ENCODE data around the gene TP73. TPM values are rescaled to one million over a fixed set of nuclear protein-coding genes. Genes with fewer than 3 reads are reported as not detected.

Gene TP73
- polyA plus RNA-seq (2013, experiment 1 of 2; ENCODE audit: insufficient read length) = 0.04 TPM
- polyA plus RNA-seq (2013, experiment 2 of 2; ENCODE audit: insufficient read length) = not detected

DNA sequence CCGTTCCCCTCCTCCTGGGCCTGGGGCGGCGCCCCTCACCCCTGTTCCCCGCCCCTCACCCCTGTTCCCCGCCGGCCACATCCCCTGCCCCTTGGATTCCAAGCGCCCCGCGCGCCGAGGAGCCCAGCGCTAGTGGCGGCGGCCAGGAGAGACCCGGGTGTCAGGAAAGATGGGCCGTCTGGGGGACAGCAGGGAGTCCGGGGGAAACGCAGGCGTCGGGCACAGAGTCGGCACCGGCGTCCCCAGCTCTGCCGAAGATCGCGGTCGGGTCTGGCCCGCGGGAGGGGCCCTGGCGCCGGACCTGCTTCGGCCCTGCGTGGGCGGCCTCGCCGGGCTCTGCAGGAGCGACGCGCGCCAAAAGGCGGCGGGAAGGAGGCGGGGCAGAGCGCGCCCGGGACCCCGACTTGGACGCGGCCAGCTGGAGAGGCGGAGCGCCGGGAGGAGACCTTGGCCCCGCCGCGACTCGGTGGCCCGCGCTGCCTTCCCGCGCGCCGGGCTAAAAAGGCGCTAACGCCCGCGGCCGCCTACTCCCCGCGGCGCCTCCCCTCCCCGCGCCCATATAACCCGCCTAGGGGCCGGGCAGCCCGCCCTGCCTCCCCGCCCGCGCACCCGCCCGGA lies at the start of gene TP73:
Gene TP73 (plus strand): TSS at position 587 of the 618 bp plus-strand sequence. CDS start 29,850 bp downstream, outside the sequence.
- DNase-seq = no peak

DNA sequence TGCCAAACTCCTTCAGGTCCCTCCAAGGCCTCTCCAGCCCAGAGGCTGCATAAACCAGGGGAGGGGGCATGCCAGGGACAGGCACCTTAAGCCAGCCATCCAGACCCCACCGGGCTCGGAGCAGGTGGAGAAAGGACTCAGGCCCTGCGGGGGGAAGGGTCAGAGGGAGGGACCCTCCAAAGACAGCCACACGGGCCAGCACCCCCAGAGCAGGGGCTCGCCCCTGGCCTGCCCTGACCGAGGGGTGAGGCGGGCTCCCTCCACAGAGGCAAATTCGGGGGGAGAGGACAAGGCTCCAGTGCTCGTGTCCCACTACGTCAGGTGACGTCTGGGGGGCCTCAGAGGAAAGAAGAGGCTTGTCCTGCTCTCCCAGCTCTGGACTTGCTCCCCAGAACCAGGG lies 49.2 kb upstream of the TP73 start:
- DNase-seq = no peak

DNA sequence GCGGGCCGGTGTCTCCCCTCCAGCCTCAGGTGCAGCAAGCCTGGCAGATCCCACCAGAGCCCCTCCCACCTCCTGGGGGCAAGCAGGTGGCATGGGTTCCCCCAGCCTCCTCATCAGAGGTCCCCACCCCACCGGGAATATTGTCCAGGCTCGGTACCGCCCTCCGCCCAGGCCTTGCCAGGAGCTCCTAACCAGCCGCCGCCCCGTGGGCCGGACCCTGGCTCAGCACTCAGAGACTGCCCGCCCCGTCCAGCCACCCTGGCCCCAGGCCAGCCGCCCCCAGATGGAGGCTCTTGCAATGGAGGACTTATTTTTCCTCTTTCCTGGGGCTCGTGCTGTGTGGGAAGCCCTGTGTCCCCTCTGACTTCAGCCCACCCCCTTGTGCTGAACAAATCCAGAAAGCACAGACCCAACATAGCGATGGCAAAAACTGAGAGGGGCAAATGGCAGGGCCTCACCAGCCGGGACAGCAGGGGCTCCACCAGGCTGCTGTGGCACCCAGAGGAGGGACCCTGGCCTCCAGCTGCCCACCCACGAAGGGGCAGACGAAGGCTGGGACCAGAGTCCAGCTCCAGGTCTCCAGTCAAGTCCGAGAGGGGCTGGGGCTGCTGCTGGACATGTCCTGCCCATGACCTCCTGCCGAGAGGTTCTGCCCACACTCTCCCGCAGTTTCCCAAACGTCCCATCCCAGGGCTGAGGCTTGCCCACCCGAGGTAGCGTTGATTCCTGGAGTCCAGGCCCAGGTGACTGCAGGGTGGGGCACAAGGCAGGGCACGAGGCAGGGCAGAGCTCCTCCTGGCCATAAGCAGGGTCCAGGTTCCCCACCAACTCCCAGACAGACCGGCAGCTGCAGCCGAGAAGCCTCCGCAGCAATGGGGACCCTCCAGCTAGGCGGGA lies 48.5 kb upstream of the TP73 start:
- no peak for DNase-seq

DNA sequence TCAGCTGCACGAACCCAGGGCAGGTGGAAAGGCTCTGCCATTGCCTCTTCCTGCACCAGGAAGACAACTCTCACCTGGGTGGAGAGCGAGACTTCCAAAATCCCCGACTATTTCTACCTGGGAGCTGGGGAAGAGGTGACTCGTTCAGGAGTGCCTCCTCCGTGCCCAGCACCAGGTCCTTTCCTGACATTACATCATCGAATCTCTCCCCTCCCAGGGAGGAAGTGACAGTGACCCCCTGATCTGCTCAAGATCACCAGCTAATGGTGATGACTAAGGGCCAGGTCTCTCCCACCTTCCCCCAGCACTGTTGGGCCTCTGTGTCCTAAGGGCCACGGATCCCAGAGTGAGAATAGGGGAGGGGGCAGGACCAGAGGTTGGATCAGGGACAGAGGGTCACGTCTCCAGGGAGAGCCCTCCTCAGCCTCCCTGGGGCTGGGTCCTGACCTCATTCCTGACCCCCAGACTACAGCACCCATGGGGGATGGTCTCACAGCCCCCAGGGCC lies 47.8 kb upstream of the TP73 start:
- DNase-seq = no peak

DNA sequence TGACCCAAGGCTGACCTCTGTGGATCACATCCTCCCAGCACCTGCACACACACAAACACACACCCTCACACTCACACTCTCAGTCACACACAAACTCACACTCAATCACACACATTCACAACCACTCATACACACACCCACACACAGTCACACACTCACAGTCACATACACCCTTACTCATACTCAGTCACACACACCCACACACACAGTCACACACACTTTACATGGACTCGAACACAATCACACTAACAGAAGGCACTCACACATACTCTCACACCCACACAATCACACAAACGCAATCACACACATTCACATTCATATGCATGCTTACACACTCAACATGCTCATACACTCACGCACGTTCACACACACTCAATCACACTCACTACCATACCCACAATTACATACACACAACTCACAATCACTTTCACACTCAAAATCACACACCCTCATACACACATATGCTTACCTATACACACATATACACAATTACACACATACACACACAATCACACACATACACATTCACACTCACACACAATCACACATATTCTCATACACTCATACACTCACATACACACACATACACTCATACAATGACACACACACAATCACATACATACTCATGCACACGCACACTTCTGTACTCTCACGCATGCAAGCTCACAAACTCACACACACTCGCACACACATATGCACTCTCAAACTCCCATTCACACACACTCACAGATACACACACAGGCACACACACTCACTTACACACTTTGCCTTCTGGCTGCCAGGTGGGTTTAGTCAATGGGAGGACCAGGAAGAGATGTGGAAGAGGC lies 47.1 kb upstream of the TP73 start:
- DNase-seq = no peak

DNA sequence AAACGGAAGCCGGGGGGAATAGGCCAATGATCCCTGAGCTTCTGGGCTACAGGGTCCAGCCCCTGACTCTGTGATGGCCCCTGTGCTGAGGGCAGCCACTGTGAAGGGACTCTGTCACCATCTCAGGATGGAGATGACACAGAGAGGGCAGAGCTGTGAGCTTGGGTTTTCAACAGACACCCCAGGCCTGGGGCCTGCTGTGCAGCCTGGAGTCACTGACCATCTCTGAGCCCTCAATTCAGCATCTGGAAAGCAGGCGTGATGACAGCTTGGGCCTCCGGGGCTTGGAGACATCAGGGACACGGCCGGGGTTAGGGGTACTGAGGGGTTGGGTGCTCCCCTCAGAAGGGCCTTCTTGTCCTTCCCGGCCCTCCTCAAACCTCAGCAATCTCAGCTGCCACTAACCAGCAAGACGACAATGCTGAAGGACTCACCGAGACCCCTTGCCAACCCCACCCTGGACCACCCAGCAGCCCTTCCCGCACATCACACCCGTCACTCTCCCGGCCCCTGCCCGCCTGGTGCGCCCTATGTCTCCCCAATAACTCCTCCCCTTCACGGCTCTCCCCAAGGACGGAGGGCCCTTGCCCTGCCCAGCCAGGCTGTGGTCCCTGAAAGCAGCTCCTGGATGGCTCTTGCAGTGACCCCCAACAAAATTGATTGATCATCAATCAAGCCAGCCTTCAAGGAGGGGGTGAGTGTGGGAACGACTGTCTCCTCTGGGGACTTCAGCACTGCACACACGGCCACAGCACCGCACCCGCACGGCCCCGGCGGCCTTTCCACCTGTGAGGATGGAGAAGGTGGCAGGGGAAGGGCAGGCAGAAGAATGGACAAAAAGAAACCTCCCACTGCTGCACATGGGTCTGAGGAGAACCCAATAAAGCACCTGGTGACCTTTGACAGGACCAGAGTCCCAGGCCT lies 45.3 kb upstream of the TP73 start:
- no peak for DNase-seq

DNA sequence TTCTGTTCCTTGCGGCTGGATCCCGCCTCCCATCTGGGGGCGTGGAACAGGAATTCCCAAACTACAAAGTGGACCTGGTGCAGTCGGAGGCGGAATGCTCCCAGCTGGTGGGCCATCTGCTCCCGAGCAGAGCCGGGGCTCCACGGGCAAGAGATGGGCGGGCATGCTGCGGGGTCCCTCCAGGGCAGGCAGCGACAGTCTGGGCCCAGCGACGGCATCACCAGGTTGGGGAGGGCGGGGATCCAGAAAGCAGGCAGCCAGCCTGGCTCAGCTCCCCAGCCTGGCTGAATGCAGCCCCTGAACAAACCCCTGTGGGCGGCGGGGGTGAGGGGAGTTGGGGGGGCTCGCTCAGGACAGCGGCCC lies 44.6 kb upstream of the TP73 start:
- DNase-seq = no peak

DNA sequence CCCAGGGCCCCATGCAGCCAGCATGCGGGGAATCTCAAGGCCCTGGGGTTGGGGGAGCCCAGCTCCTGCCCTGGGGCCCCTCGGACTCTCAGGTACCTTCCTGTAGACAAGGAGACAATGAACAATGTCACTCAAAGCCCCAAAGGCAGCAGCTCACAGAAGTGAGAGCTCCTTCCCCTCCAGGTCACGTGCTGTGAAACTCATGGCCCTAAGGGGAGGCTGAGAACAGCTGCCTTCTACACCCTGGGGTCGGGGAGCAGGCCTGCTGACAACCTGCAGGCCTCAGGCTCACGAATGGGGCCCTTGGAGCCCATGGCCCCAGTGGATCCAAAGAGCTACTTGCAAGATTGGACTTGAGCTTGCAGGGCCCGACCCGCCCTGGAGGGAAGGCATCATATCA lies 44.2 kb upstream of the TP73 start:
- DNase-seq = no peak

DNA sequence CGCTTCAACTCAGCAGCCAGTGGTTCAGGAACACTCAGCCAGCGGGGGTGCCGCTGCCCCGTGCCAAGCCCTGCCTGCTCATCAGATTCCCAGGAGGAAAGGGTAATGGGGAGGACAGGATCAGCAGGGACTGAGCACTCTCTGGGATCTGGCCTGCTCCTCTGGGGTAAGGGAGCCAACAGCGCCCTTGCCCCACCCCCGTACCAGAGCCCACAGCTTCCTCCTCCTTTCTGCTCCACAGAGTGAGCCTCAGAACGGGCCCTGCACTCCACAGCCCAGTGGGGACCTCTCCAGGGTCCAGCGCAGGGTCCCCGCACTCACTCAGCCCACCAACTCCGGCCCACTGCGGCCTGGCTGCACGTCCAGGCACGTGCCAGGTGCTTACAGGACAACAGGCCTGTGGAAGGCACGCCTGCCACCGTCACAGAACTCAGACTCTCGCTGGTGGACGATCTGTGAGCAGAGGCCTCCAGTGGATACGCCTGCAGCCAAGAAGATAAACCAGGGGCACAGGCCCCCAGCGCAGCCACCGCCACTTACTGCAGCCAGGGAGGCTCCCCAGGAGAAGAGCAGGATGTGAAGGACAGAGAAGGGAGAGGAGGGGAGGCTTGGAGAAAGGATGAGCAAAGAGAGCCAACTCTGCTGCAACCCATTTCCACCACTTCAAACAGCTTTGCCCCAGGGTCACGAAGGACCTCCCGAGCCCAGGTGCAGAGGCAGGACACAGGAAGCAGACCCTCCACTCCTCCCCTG lies 43.1 kb upstream of the TP73 start:
- DNase-seq = no peak

DNA sequence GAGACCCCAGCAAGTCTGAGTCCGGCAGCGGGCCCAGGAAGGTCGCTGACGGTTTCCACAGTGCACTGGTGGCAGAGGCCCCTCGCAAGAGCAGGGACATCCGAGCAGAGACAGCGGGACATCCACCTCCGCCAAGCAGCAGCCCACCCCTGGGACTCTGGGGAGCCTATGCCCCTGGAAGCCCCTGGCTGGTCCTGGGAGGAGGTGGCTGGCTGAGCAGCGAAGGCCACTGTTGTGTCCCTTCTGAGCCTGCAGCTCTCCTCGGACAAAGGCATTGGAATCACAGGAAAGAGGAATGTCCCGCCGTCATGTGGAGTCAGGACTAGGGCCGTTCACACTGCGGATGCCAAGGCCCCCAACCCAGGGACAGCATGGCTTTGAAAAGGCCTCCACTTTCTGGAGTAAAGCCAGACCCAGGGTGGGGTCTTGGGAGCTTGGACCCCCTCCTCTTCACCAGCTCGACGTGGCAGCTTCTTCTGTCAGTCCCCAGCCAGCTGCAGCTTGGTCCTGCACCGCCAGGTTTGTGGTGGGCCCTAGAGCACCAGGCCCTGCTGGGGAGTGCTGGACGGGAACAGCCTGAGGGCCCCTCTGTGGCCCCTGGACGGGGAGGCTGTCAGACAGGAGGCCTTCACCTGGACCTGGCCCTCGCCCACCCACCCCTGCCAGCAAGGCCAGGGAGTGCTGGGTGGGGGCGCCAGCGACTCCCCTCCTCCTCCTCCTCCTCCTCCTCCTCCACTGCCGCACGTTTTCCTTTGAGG lies 42.4 kb upstream of the TP73 start:
- DNase-seq = no peak

DNA sequence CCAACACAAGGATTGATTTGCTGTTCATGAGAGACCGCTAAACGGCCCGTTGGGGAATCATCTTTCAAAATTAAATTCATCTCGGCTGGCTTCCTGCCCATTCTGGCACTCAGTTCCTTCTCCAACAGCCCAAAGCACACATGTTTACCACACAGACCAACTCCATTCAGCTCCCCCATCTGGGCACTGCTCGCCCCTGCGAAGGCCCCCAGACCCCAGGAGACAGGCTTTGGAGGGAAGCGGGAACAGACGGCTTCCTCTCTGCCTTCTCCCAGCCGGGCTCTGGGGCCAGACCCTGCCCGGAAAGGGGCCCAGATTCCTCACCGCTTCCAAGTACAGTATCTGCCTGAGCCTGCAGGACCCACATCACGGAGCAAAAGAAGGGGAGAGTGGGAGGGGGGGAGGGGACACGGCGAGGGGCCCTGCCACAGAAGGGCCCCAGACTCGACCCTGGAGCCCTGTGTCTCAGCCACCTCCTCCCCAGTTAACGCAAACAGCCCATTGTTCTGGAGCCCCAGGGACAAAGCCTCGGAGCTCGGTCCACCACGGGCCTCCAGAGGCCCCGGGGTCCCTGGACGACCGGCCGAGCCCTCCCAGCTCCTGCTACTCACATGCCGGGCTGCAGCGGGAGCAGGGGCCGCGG lies 41.7 kb upstream of the TP73 start:
- no peak for DNase-seq

DNA sequence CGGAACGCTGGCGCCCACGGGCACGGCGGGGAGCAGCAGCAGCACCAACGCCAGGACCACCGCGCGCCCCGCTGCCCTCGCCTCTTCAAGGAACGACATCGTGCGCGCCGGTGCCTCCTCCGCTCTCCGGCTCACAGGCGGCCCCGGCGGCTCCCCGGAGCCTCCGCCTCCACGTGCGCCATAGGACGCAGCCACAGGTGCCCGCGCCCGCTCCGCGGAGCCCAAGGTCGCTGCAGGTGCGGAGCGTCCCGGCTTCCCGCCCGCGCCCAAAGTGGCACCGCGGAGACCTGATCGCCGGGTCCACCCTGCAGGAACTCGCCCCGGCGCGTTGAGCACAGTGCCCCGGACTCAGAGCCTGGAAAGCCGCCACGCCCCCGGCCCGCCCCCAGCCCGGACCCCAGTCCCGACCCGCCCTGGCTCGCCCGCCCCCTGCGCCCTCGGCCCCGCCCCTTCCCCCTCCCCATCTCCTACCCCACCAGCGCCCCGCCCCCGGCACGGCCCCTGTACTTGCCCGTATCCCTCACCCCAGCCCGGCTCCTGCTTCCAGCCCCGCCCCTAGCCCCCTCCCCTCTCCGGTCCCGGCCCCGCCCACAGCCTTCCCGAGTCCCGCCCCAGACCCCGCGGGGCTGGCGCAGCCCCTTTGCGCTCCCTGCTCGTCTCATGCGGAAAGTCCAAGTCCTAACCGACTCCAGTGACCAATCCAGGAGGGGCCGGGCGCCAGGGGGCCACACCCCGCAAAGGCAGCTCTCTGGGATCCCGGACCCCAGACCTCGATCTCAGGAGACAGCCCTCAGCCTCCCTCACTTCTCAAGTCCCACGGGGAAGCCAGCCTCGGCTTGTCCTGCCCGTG lies 40.9 kb upstream of the TP73 start, which contains the start of gene MEGF6:
Gene MEGF6 (minus strand): TSS at position 339 of the 850 bp plus-strand sequence. CDS start 240 bp downstream, at position 99.
- peak; percentile 37 for DNase-seq

DNA sequence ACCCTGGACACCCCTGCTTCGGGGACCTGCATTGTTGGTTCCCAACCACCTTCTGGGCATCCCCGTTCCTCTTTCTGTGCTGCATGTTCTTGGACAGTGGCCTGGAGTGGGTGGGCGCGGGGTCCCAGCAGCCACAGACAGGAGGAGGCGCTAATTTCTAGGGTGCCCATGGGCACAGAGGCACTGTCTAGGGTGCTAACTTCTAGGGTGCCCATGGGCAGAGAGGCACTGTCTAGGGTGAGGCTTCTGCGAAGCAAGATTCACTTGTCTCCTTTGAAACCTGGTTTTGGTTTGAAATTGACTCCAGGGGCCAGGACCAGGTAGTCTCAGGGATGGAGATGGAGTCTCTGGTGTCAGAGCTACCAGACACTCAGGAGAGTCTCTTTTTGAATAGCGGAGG lies 40.2 kb upstream of the TP73 start:
- no peak for DNase-seq

DNA sequence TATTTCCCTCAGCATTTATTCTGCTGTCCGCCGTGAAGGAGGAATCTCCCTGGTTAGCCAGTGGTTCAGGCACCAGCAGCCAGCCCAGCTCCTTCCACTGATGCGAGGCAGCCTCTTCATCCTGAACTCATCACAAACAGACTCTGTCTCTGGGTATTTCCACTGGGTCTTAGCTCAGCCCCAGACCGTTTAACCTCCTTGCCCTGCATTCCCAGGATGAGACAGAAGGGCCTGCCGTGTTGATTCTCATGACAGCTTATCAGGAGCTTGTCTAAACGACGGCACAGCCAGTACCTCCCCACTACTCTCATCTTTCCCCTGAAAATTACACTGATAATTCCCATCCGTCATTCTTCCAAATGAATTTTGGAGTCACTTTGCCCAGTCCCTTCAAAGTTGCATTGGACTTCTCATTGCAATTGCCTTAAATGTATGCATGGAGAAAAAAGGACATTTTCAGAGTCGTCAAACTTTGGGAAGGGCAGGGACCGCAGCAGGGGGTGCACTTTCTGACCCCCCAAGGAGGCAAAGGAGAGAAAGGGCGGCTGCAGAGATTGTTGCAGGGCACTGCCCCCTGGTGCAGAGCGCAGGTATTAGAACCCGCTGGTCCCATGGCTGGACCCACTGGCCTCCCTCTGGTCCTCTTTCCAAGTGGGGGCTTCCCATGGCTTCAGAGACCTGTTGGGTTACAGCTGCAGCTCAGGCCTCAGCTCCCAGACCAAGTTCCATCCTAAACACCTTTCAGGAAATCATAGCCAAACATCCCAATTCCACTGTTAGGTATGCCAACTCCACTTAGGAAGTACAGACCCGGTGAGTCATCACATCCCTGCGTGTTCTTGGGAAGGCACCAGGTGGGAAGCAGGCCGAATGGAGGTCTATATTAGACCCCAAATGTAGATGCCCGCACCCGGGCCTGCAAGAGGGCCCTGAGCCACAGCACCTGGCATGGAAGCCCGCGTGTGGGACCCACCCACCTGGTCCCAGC lies 37.3 kb upstream of the TP73 start:
- DNase-seq = no peak

DNA sequence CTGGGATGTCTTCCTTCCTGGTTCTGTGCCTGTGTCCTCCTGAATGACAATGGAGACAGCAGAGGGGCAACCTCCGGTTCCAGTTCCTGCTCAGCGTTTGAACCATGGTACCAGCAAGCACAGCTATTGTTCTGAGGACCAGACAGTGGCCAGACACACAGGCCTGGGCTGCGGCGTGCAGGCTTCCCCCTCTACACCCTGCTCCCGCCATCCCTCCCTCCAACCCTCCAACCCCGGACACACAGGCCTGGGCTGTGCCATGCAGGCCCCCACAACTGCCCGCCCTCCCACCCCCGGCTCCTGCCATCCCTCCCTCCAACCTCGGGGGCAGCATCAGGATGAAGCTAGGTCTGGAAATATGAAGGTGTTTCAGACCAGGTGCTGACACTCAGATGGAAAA lies 35.5 kb upstream of the TP73 start:
- DNase-seq = no peak

DNA sequence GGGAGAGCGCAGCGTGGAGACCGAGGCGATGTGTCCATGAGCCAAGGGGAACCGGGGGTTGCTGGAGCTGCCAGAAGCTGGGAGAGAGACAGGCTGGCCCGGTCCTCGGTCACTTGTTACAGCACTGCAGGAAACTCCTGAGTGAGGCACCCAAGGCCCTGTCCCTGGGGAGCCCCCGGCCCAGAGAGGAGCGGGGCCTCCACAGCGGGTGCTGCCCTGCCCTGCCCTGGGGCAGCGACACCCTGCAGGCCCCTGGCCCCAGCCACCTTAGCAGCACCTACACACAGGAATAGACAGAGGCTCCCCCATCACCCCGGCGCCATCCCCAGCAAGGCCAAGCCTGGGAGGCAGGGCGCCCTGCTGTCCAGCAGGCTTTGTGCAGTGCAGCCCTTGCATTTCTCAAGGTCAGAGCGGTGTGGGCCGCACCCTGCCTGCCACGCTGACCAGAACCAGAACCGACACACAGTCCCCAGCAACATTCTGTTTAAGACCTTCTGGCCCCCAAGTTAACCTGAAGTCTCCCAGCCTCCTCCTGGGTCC lies 34.4 kb upstream of the TP73 start:
- no peak for DNase-seq

DNA sequence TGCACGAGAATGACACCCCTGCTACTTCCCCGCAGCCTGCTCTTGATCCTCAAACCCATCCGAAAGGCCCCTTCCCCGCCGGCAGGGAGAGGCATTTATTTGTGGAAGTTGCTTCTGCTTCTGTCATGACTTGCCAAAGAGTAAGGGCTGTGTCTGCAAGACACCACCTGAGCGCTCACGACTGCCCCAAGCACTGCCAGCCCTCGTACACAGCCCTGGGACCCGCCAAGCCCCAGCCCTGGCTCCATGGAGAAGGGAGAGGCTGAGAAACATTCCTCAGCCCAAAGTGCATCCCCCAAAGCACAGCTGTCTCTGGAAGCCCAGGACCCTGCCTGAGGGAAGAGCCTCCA lies 33.8 kb upstream of the TP73 start:
- no peak for DNase-seq

Measured in fibroblast of skin of back (primary cell).